Measurements from ENCODE around the gene G3BP1. TPM values are rescaled to one million over a fixed set of nuclear protein-coding genes. Genes with fewer than 3 reads are reported as not detected.

G3BP1 gene
- total and polyA plus RNA-seq, 3 experiments from 2014 or later = 142 to 377 (median 371) TPM

DNA sequence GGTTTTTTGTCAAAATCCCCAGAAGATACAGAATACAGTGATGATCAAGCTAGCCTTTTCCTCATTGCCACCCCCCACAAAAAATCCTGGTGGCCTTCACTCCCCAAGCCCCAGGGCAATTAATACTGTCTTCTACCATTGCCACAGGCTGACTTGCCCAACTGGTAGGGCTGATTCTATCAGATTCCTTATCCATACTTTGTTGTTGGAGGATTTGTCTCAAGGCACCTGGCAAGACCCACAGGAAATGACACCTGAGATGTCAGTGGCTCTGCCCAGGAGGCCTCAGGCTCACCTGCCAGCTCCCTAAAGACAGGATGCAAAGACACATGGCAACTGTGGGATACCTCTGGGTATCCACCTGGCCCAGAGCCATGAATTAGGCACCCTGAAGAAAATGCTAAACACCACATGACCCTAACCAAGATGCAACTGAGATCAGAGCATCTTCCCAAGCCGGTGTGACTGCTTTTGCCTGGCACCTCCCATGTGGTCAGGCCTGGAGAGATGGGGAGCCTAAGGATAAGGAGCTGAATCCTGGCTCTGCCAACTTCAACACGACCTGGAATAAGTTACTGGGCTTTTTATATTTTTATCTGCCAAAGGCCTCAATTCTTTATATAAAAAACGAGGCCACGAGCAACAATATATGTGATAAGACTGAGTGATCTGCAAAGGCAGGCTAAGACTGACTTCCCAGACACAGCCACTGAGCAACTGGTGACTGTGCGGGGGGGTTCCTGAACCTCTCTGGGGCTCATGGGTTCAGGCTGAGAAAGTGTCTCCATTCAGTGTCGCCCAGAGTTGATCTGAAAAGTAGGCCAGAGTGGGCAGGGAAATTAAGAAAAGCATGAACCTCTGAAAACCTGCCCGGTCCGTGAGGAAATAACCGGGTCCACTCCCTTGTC, 14.3 kb upstream of the G3BP1 start:
- Mint-ChIP-seq H3K4me1 (peaks cover 39 to 50% (median 48%) of the 10 kb centered on the region in 3 donors), H3K4me3 (peak overlapping the region; percentile 82 to 97 (median 92)), H3K27me3 (no peaks in the 10 kb centered on the region), H3K27ac (peak overlapping the region; percentile 89 to 97 (median 92)), H3K36me3 (peaks cover 0 to 13% (median 5%) of the 10 kb centered on the region in 3 donors), H3K9me3 (no peaks in the 10 kb centered on the region)
- Histone ChIP-seq H3K36me3 (ENCODE audit: insufficient read depth, low read length) (no peaks in the 10 kb centered on the region), H3K27ac (ENCODE audit: low read depth, low read length) (peak overlapping the region; percentile 82), H3K9me3 (ENCODE audit: low read length) (no peaks in the 10 kb centered on the region), H3K27me3 (ENCODE audit: insufficient read depth, low read length, poor library complexity, severe bottlenecking) (no peaks in the 10 kb centered on the region), H3K4me1 (ENCODE audit: insufficient read depth, low read length) (peaks cover 25% of the 10 kb centered on the region), H3K4me3 (ENCODE audit: low read length) (peak overlapping the region; percentile 97)
- ChIA-PET POLR2A (interaction anchor here (1.1 to 5.7 kb wide), 2 partner anchors 14 to 18 kb away, joined by 3 to 81 read pairs; partner anchors contain the start of gene G3BP1), CTCF (interaction anchor here (0.9 to 4.6 kb wide), 5 partner anchors 11 to 18 kb away, joined by 3 to 25 read pairs (median 8); partner anchors contain the start of gene G3BP1)
- DNase-seq = peak in 1 of 5 donors; percentile 16

DNA sequence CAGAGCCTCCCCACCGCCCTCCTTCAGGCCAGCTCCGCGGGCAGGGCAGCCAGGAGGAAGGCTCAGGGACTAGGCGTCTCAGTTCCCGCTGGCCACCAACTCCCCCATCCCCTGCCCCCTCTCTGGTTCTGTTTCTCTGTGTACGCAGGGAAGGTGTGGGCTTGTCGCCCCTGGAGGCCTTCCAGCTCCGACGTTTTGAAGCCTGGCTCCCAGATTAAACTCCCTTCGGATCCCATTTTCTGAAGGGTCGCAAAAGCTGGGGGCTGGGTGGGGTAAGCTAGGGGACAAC, 13.7 kb upstream of the G3BP1 start:
- DNase-seq = peak in 1 of 5 donors; percentile 5
- CTCF ChIA-PET = interaction anchor here (1.3 to 4.6 kb wide), 2 partner anchors 10 to 12 kb away, joined by 3 to 25 read pairs; partner anchors contain the start of gene G3BP1
- POLR2A ChIA-PET = interaction anchor here (1.1 to 5.7 kb wide), 2 partner anchors 13 to 18 kb away, joined by 3 to 81 read pairs; partner anchors contain the start of gene G3BP1
- Histone ChIP-seq H3K27ac (ENCODE audit: low read depth, low read length) (peak overlapping the region; percentile 82), H3K4me1 (ENCODE audit: insufficient read depth, low read length) (peaks cover 25% of the 10 kb centered on the region), H3K36me3 (ENCODE audit: insufficient read depth, low read length) (no peaks in the 10 kb centered on the region), H3K4me3 (ENCODE audit: low read length) (peak overlapping the region; percentile 97), H3K27me3 (ENCODE audit: insufficient read depth, low read length, poor library complexity, severe bottlenecking) (no peaks in the 10 kb centered on the region), H3K9me3 (ENCODE audit: low read length) (no peaks in the 10 kb centered on the region)
- Mint-ChIP-seq H3K27ac (peak overlapping the region; percentile 89 to 97 (median 92)), H3K4me1 (peaks cover 34 to 45% (median 43%) of the 10 kb centered on the region in 3 donors), H3K9me3 (no peaks in the 10 kb centered on the region), H3K36me3 (peaks cover 0 to 8% (median 3%) of the 10 kb centered on the region in 3 donors), H3K4me3 (peak overlapping the region; percentile 82 to 97 (median 92)), H3K27me3 (no peaks in the 10 kb centered on the region)

DNA sequence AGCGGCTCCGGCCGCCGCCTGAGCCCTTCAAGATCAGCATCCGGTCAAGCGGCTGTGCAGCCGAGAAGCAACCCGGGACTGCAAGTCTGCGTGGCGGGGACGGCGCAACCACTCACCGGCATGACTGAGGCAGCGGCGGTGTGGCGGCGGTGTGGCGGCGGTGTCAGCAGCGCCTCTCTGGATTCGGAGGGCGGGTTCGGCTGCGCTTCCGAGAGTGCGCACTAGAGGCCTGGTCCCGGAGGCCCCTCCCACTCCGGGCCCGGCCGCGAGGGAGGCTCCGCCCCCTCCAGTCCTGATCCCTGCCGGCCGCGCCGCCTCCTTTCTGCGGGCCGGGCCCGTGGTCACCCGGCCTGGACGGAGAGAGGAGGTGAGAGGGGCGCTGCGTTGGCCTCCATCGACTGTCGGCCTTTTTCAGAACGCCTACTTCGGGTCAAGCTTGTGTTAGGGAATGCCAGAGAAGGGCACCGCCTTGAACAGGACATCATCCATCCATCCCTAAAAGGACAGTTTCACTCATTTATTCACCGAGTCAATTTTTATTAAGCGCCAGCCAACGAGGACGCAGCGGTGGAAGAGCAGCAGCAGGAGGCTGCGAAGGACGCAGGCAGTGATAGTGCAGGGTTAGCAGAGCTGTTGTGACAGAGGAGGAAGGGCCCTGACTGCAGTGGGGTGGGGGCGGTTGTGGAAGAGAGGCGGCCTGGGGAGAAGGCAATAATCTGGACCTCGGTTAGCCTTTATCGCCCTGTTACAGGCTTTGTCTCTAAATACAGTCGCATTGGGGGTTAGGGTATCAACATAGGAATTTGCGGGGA, 13.1 kb upstream of the G3BP1 start, which contains the start of gene ATOX1:
Gene ATOX1 (minus strand): TSS at position 202 of the 812 bp plus-strand sequence. CDS start 80 bp downstream, at position 122.
- Mint-ChIP-seq H3K4me1 (peaks cover 32 to 45% (median 39%) of the 10 kb centered on the region in 3 donors), H3K27ac (peak within 1 kb of the TSS; percentile 89 to 99 (median 92)), H3K36me3 (peaks cover 0 to 6% (median 3%) of the 10 kb centered on the region in 3 donors), H3K27me3 (no peaks in the 10 kb centered on the region), H3K4me3 (peak within 1 kb of the TSS; percentile 82 to 97 (median 92)), H3K9me3 (no peaks in the 10 kb centered on the region)
- Histone ChIP-seq H3K4me3 (ENCODE audit: low read length) (peak within 1 kb of the TSS; percentile 97), H3K27me3 (ENCODE audit: insufficient read depth, low read length, poor library complexity, severe bottlenecking) (no peaks in the 10 kb centered on the region), H3K9me3 (ENCODE audit: low read length) (no peaks in the 10 kb centered on the region), H3K4me1 (ENCODE audit: insufficient read depth, low read length) (peaks cover 25% of the 10 kb centered on the region), H3K36me3 (ENCODE audit: insufficient read depth, low read length) (no peaks in the 10 kb centered on the region), H3K27ac (ENCODE audit: low read depth, low read length) (peak within 1 kb of the TSS; percentile 82)
- POLR2A ChIA-PET = interaction anchor here (1.1 to 5.7 kb wide), 2 partner anchors 13 to 19 kb away, joined by 3 to 81 read pairs; partner anchors contain the start of gene G3BP1
- DNase-seq = peak; percentile 88 to 93 (median 89)
- CTCF ChIA-PET = interaction anchor here (1.3 to 4.6 kb wide), 2 partner anchors 9 to 12 kb away, joined by 3 to 25 read pairs; partner anchors contain the start of gene G3BP1

DNA sequence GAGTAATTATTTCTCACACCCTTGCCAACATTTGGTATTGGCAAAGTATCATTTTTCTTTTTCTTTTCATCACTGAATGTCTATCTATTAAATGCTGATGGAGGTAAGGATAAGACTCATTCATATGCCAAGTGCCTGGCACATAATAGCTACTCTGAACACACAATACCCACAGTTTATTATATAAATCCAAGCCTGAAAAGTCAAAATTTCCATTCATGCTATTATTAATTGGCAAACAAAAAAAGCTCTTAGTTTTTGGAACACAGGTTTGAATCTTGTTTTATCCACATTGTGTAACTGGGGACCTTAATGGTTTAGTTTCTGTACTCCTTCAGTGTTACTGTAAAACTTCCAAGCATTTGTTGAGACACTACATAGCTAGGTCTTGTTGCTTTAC, 7.0 kb upstream of the G3BP1 start:
- no peak for DNase-seq
- no peak overlapping the region for H3K4me3 Mint-ChIP-seq
- no peak overlapping the region for H3K27ac Mint-ChIP-seq
- no peaks in the 10 kb centered on the region for H3K9me3 ChIP-seq (ENCODE audit: low read length)
- peaks cover 0 to 5% (median 0%) of the 10 kb centered on the region in 3 donors for H3K4me1 Mint-ChIP-seq
- no peaks in the 10 kb centered on the region for H3K36me3 ChIP-seq (ENCODE audit: insufficient read depth, low read length)
- H3K27ac ChIP-seq (ENCODE audit: low read depth, low read length) = no peak overlapping the region
- H3K4me1 ChIP-seq (ENCODE audit: insufficient read depth, low read length) = peaks cover 7% of the 10 kb centered on the region
- peaks cover 0 to 1% of the 10 kb centered on the region in 2 donors for H3K27me3 Mint-ChIP-seq
- H3K27me3 ChIP-seq (ENCODE audit: insufficient read depth, low read length, poor library complexity, severe bottlenecking) = no peaks in the 10 kb centered on the region
- ChIA-PET POLR2A (no interaction called here), CTCF (interaction anchor here (1.0 kb wide), 1 partner anchor 25 kb away, joined by 3 read pairs; no protein-coding TSS in a partner anchor)
- H3K9me3 Mint-ChIP-seq = no peaks in the 10 kb centered on the region
- no peak overlapping the region for H3K4me3 ChIP-seq (ENCODE audit: low read length)
- H3K36me3 Mint-ChIP-seq = no peaks in the 10 kb centered on the region

DNA sequence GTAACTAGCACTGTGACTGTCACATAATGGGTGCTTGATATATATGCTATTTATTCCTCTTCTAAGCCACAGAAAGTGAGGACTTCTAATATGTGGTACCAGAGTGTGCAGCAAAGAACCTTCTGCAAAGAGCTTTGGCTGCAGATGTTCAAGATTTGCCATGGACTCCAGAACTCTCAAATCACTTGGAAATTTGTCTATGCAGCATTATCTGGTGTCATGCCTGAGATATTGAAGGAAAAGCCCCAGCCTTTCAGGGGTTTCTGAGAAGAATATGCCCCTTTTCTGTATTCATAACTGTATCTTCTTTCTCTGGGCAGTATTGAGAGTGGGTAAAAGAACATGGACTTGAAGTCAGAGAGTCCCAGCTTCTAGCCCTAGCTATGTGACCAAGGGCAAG, 4.8 kb upstream of the G3BP1 start:
- Mint-ChIP-seq H3K9me3 (no peaks in the 10 kb centered on the region), H3K27me3 (peaks cover 0 to 1% of the 10 kb centered on the region in 2 donors), H3K4me3 (no peak overlapping the region), H3K36me3 (no peaks in the 10 kb centered on the region), H3K27ac (peak overlapping the region in 3 of 8 donors; percentile 38 to 47 (median 38)), H3K4me1 (peaks cover 4 to 10% (median 10%) of the 10 kb centered on the region in 3 donors)
- no peaks in the 10 kb centered on the region for H3K9me3 ChIP-seq (ENCODE audit: low read length)
- no peak overlapping the region for H3K27ac ChIP-seq (ENCODE audit: low read depth, low read length)
- ChIA-PET CTCF (interaction anchor here (1.0 kb wide), 1 partner anchor 108 kb away, joined by 3 read pairs; no protein-coding TSS in a partner anchor), POLR2A (no interaction called here)
- H3K27me3 ChIP-seq (ENCODE audit: insufficient read depth, low read length, poor library complexity, severe bottlenecking) = no peaks in the 10 kb centered on the region
- H3K4me3 ChIP-seq (ENCODE audit: low read length) = no peak overlapping the region
- H3K4me1 ChIP-seq (ENCODE audit: insufficient read depth, low read length) = peaks cover 16% of the 10 kb centered on the region
- no peaks in the 10 kb centered on the region for H3K36me3 ChIP-seq (ENCODE audit: insufficient read depth, low read length)
- DNase-seq = no peak

DNA sequence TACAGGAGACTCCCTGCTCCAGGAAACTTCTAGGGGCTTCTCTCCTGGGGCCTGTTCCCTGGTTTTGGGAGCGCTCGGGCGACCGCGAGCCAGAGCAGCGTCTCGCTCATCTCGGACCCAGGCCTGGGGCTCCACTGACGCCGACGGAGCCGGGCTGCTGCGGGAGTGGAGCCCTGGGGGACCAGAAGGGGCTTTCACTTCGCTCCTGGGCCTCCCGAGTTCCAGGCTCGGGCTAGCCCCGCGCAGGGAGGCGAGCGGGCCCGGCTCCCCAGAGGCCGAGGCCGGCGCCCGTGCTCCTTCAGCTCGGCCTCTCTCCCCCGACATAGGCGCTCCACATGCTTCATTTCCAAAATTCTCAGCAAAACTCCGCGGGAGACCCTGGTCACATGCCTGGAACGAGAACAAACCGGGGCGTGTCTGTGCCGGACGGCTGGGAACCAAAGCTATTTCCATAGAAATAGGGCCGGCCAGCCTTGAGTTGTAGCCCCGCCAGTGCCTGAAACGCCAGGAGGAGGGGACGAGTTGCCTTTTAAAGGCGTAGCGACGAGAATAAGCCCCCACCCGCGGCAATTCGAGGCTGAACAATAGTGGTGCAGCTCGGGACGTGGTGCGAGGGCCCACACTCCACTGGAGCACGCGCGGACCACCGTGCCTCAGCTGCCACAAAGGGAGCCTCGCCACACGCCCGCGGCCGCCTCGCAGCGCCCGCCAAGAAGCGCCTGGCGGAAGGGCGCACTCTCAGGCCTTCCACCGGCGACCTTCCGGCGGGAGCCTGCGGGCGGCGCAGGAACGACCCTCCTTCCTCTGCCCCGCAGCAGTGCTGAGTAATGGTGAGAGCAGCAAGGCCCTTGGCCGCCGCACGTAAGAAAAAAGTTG, 1.1 kb upstream of the G3BP1 start:
- Mint-ChIP-seq H3K9me3 (no peaks in the 10 kb centered on the region), H3K27me3 (peaks cover 0 to 1% of the 10 kb centered on the region in 2 donors), H3K4me3 (peak overlapping the region in 2 of 7 donors; percentile 71 to 79), H3K4me1 (peaks cover 30 to 41% (median 39%) of the 10 kb centered on the region in 3 donors), H3K27ac (peak overlapping the region in 4 of 8 donors; percentile 76 to 96 (median 90)), H3K36me3 (peaks cover 0 to 13% (median 0%) of the 10 kb centered on the region in 3 donors)
- Histone ChIP-seq H3K27ac (ENCODE audit: low read depth, low read length) (peak overlapping the region; percentile 84), H3K9me3 (ENCODE audit: low read length) (no peaks in the 10 kb centered on the region), H3K27me3 (ENCODE audit: insufficient read depth, low read length, poor library complexity, severe bottlenecking) (no peaks in the 10 kb centered on the region), H3K4me1 (ENCODE audit: insufficient read depth, low read length) (peaks cover 40% of the 10 kb centered on the region), H3K4me3 (ENCODE audit: low read length) (peak overlapping the region; percentile 68), H3K36me3 (ENCODE audit: insufficient read depth, low read length) (no peaks in the 10 kb centered on the region)
- CTCF ChIA-PET = interaction anchor here (0.6 to 3.2 kb wide), 10 partner anchors 11 to 656 kb away, joined by 3 to 25 read pairs (median 4); partner anchors contain the start of genes ATOX1 and SLC36A1
- POLR2A ChIA-PET = interaction anchor here (0.6 to 6.8 kb wide), 13 partner anchors 12 to 1770 kb away, joined by 3 to 81 read pairs (median 4); partner anchors contain the start of genes ATOX1, DCTN4, HMGXB3 and RBM22
- no peak for DNase-seq
